Middle frontal gyrus (tissue), 1 donor: ENCODE measurements around the gene ATP8A2.
A peak's percentile ranks its signal among the peaks of the same experiment; 100 is the strongest.

Experiments used
- DNase-seq: peaks from one replicate; pipeline ENCODE4 v3.0.0-alpha.2; 2015; ENCODE audit warnings: low spot score; ENCODE audit errors: extremely low spot score

Gene ATP8A2

GRCh38 chr13:26025771-26026170 is 654.0 kb downstream of the ATP8A2 start:
- DNase-seq: no peak

DNA sequence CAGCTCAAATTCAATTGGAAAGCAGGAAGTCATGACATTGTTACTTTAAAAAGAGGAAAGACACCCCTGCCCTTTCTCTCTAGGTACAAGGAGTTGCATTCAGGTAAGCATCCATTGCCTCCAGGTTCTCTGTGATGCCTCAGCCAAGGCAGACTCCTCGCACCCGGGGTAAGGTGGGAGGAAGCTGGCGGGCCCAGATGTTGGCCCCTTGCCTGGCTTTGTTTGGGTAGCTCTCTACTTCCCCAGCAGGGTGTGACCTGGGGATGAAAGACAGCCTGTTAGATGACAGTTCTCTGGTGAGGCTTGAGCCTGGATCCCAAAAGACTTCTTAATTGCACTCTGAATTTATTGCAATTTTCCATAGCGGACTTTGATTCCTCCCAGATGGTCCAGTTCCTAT is 654.4 kb downstream of the ATP8A2 start:
- no peak for DNase-seq

- DNase-seq: no peak
Measured at GRCh38 chr13:26029581-26030136, 657.9 kb downstream of the ATP8A2 start.

- no peak for DNase-seq
Measured at GRCh38 chr13:26030331-26030730, 658.6 kb downstream of the ATP8A2 start.

GRCh38 chr13:26034018-26034417 is 662.2 kb downstream of the ATP8A2 start:
- DNase-seq: no peak

- DNase-seq: no peak
Measured at GRCh38 chr13:26036383-26036782, 664.6 kb downstream of the ATP8A2 start.

GRCh38 chr13:26037302-26037701 is 665.5 kb downstream of the ATP8A2 start:
- peak; percentile 52 for DNase-seq

DNA sequence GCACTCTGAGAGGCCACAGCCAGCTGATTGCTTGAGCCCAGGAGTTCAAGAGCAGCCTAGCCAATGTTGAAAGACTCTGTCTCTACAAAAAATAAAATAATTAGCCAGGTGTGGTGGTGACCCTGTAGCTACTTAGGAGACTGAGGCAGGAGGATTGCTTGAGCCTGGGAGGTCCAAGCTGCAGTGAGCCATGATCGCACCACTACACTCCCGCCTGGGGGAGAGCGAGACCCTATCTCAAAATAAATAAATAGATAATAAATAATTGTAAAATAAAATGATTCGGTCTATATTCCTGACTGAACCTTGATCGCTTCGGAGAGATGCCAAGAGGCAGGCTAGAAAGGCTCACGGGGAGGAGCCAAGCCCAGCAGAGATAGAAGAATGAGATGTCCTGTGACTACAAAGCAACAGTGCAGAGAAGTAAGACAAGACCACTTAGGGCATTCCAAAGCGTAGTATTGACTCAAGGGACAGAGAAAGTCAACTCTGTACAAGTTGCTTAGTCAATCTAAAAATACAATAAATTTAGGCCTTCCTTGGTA is 667.2 kb downstream of the ATP8A2 start:
- DNase-seq: no peak

DNA sequence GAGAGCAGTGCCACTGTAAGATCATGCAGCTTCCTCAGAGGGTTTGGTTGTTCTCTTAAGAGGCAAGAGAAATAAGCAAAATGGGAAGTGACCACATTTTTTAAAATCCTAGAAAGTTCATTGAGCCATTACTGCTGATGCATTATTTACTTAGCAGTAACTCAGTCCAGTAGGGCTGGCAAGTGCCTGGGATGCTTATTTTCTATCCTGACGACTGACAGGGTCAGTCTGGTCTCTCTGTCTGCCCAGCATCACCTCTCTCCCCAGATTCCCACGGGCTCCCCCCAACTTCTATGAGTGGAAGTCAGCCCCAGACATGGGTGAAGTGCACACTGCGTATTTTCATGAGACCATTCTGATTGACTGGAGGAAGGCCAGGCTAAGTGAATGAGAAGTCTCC is 669.7 kb downstream of the ATP8A2 start:
- no peak for DNase-seq

- no peak for DNase-seq
Measured at GRCh38 chr13:26042785-26043184, 671.0 kb downstream of the ATP8A2 start.

DNA sequence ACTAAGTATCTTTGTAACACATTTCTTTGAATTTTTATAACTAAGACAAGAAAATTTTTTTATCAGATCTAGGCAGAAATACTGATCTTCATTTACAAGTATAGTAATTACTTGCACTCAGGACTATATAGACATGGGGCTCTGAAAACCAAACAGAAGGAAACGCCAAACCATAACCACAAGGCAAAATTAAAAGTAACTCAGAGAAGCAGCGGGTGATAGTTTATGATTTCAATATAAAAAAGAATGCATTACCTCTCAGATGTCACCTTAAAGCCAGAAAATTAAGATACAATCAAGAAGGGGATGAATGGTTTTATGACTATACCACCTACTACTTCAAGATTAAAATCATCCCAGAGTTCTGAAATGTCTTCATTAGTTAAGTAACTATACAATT is 673.4 kb downstream of the ATP8A2 start:
- no peak for DNase-seq

GRCh38 chr13:26046639-26047038 is 674.9 kb downstream of the ATP8A2 start:
- DNase-seq: no peak

DNA sequence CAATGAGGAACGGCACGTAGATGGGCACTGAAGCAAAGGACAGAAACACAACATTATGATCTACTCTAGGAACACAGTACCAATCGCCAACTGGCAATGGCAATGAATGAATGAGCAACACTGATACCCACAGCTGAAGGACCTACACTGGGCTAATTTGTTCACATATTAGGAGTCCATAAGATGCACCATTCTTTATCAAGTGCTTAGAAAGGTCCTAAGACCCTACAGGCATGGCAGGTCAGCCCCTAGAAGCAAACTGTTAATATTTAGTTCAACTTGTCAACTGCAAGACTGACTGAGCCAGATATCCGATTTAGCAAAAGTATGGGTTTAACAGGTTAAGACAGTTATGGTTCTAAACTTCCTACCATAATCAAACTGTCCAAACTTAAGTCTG is 675.3 kb downstream of the ATP8A2 start:
- DNase-seq: no peak

GRCh38 chr13:26048741-26049140 is 677.0 kb downstream of the ATP8A2 start:
- no peak for DNase-seq

- DNase-seq: no peak
Measured at GRCh38 chr13:26050568-26051230, 678.9 kb downstream of the ATP8A2 start.

GRCh38 chr13:26051231-26051656 is 679.5 kb downstream of the ATP8A2 start:
- no peak for DNase-seq

GRCh38 chr13:26051657-26052311 is 680.0 kb downstream of the ATP8A2 start, which contains the start of gene SHISA2:
Gene SHISA2, minus strand, starts transcription at chr13:26052016. Its CDS starts 1,041 bp downstream, at chr13:26050975.
- DNase-seq: no peak

DNA sequence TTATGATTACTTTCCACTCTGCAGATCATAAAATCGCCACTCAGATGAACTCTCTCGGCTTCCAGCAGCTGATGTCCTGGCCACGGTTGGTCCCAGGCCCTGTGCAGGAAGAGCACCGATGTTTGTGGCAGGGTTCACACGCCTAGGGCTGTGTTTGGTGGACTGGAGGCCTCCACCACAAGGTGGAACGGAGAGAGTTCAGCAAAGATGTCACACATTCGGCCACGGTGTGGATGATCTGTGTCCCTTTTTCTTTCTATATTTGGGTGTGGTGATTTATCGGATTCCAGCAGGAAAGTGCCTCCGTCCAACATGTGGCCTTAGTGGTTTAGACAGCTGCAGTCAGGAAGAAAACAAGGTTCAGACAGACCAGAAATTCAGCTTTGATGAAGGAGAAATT is 680.6 kb downstream of the ATP8A2 start:
- DNase-seq: no peak

DNA sequence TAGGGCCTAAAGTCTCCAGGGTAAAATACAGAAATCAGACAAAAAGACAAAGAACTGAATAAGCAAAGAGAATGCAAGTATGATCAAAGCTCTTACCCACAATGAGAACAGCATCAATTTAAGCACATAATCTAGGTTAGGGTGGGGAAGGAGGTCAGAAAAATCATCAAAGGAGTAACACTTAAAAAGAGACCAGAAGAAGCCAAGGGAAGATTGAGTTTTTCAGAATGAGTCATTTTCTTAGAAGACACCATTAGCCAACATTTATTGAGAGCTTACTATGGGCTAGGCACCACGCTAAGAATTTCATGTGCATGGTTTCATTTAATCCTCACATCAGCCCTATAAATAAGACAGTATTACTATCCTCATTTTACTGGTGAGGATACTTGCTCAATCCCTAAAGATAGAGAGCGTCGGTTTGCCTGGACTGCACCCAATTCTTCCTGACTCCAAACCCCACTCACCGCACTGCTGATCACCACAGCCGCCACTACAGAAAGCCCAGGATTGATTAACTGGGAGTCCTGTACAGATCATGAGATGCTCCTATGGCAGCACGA is 681.7 kb downstream of the ATP8A2 start:
- DNase-seq: no peak

GRCh38 chr13:26054896-26055295 is 683.1 kb downstream of the ATP8A2 start:
- DNase-seq: no peak

DNA sequence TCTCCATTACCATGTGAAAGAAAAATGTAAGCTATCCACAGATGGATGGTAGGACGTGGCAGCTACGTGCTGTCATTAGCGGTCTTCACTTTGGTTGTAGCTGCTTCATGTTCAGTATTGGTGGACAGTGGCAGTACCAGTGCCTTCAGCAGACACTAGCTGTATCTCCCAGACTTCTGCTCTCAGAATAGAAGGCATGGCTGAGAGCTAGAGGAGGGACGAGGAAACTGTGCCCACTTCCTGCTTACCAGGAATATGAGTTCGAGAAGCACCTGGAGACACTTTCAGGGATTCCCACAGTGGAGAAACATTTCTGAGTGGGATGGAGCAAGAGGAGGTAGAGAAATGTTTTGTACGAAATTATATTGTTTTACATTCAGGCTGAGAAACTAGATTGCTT is 686.9 kb downstream of the ATP8A2 start:
- no peak for DNase-seq

DNA sequence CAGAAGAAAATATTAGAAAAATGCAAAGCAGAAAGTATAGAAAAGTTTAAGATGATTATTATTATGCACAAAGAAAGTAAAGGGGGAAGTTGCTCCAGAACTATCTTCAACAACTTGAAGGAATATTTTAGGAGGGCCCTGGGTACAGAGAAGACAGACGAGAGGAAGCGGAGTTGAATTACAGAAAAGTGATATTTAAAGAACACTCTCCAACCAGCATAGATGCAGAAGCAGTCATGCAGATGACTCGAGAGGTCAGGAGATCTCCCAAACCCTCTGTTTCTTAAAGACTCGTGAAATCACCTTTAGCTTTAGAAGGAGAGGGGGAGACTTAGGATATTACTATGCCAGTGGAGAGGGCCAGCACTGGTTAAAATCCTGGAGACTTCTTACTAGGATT is 688.6 kb downstream of the ATP8A2 start:
- DNase-seq: no peak
